PC-9 (cell line): ENCODE data around the gene RPS29.

Experiments used
- EZH2 ChIP-seq: fragments of 200-600 bp; sonication (generic); IDR thresholded peaks from 2 replicates; pipeline ENCODE4 v1.8.0; 2017; ENCODE audit warnings: antibody characterized with exemption, low read depth
- TF ChIP-seq, protein P1 (sequence below): fragments of 200-600 bp; sonication (generic); conservative IDR thresholded peaks from 2 replicates; pipeline ENCODE4 v1.6.1; 2017; ENCODE audit warnings: mixed run types, antibody characterized with exemption, mild to moderate bottlenecking, moderate library complexity

- TF ChIP-seq, protein P1, sequence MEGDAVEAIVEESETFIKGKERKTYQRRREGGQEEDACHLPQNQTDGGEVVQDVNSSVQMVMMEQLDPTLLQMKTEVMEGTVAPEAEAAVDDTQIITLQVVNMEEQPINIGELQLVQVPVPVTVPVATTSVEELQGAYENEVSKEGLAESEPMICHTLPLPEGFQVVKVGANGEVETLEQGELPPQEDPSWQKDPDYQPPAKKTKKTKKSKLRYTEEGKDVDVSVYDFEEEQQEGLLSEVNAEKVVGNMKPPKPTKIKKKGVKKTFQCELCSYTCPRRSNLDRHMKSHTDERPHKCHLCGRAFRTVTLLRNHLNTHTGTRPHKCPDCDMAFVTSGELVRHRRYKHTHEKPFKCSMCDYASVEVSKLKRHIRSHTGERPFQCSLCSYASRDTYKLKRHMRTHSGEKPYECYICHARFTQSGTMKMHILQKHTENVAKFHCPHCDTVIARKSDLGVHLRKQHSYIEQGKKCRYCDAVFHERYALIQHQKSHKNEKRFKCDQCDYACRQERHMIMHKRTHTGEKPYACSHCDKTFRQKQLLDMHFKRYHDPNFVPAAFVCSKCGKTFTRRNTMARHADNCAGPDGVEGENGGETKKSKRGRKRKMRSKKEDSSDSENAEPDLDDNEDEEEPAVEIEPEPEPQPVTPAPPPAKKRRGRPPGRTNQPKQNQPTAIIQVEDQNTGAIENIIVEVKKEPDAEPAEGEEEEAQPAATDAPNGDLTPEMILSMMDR, result no peak
- TF ChIP-seq EZH2, result no peak
Observed at GRCh38 chr14:49617852-49618519, 31.8 kb upstream of the RPS29 start.
